ENCODE measurements around the gene CCNT2.

GRCh38 chr2:134950886-134951285 lies 32.3 kb downstream of the CCNT2 start:
- TF ChIP-seq CTCF (IDR thresholded peaks at IDR 0.05) (no peak), POLR2A (IDR thresholded peaks at IDR 0.05) (no peak)
